Hepatocyte (in vitro differentiated cells): ENCODE data around the gene PCYT1A. TPM values are rescaled to one million over a fixed set of nuclear protein-coding genes. Genes with fewer than 3 reads are reported as not detected.

Source experiments
- DNase-seq: peaks from one replicate; pipeline ENCODE4 v3.0.0-alpha.2; 2016; ENCODE audit warnings: low spot score
- H2AFZ ChIP-seq: fragments of 200-600 bp; sonication (generic); 2 replicates; pipeline ENCODE4 v1.6.0; 2016; ENCODE audit warnings: antibody characterized with exemption, mild to moderate bottlenecking
- H3K27ac ChIP-seq: fragments of 200-600 bp; sonication (generic); 2 replicates; pipeline ENCODE4 v1.5.1; 2016; ENCODE audit warnings: mild to moderate bottlenecking
- H3K27me3 ChIP-seq: fragments of 200-600 bp; sonication (generic); 2 replicates; pipeline ENCODE4 v1.6.1; 2016
- H3K36me3 ChIP-seq: fragments of 200-600 bp; sonication (generic); replicated peaks from 2 replicates; pipeline ENCODE4 v1.5.1; 2016; ENCODE audit warnings: low read depth; ENCODE audit not compliant: insufficient read depth
- H3K4me1 ChIP-seq: fragments of 200-600 bp; sonication (generic); 2 replicates; pipeline ENCODE4 v1.5.1; 2016; ENCODE audit warnings: mild to moderate bottlenecking, moderate library complexity; ENCODE audit not compliant: insufficient read depth
- H3K4me2 ChIP-seq: fragments of 200-600 bp; sonication (generic); 2 replicates; pipeline ENCODE4 v1.6.0; 2016
- H3K4me3 ChIP-seq: fragments of 200-600 bp; sonication (generic); 2 replicates; pipeline ENCODE4 v1.5.1; 2016; ENCODE audit warnings: mild to moderate bottlenecking
- H3K79me2 ChIP-seq: fragments of 200-600 bp; sonication (generic); 2 replicates; pipeline ENCODE4 v1.6.0; 2017; ENCODE audit warnings: mild to moderate bottlenecking
- H3K9me2 ChIP-seq: fragments of 200-600 bp; sonication (generic); replicated peaks from 2 replicates; pipeline ENCODE4 v1.6.0; 2017; ENCODE audit warnings: mild to moderate bottlenecking; ENCODE audit not compliant: insufficient read depth
- H3K9me3 ChIP-seq: fragments of 200-600 bp; sonication (generic); 2 replicates; pipeline ENCODE4 v1.5.1; 2016; ENCODE audit warnings: low read depth, mild to moderate bottlenecking
- H4K20me1 ChIP-seq: fragments of 200-600 bp; sonication (generic); 2 replicates; pipeline ENCODE4 v1.6.0; 2016; ENCODE audit warnings: mild to moderate bottlenecking; ENCODE audit not compliant: insufficient read depth, poor library complexity, severe bottlenecking
- EZH2 ChIP-seq: fragments of 200-600 bp; sonication (generic); IDR thresholded peaks from 2 replicates; pipeline ENCODE4 v1.6.1; 2016; ENCODE audit warnings: antibody characterized with exemption, mild to moderate bottlenecking, borderline replicate concordance
- EZH2phosphoT487 ChIP-seq: fragments of 200-600 bp; sonication (generic); IDR thresholded peaks from one replicate; pipeline ENCODE4 v1.6.1; 2018; ENCODE audit warnings: antibody characterized with exemption, mild to moderate bottlenecking, low read depth, moderate library complexity; ENCODE audit not compliant: unreplicated experiment, severe bottlenecking
- WGBS: methylation state at CpG from one replicate; pipeline ENCODE4 v1.1.6; 2016; ENCODE audit warnings: low lambda C conversion rate; ENCODE audit errors: missing lambda C conversion rate; 5-methylcytosine and 5-hydroxymethylcytosine counted together
- polyA plus RNA-seq: library from polyadenylated mRNA; unstranded; fragments of >200 nt; fragmentation: Nextera tagmentation; extraction: Ambion mirVana; gene quantifications from 2 replicates; pipeline ENCODE4 v1.2.1, GENCODE V29; 2016
- total RNA-seq: library from RNA; depleted of rRNA; stranded (reverse); fragments of >200 nt; gene quantifications from 2 replicates; pipeline ENCODE4 v1.2.3, GENCODE V29; 2014
- TF ChIP-seq, protein P1 (sequence below): fragments of 200-600 bp; sonication (generic); IDR thresholded peaks from 2 replicates; pipeline ENCODE4 v1.5.1; 2016; ENCODE audit warnings: antibody characterized with exemption, mild to moderate bottlenecking; ENCODE audit not compliant: poor library complexity

PCYT1A gene
- total and polyA plus RNA-seq, 2 experiments from 2014 or later, result 23.8 to 69.7 TPM

DNA sequence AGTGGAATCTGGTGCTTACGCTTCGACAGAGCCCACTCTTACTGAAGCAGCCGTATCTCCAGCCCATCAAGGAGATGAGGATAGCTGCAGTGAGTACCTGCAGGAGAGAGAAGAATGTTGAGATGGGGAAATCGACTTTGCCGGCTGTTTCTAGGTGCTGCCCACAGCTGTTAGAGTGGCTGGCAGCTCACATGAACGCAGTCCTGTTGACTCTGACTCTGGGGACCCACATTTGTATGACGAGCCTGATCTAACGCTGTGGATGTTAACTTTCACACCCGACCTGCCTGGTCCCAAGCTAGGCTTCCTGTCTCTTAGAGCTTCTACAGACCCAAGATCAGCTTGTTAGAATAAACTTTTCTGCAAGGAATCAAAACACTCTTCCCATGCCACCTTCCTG lies 39.4 kb upstream of the PCYT1A start:
- Histone ChIP-seq H3K4me3 (no peak overlapping the region), H3K27ac (no peak overlapping the region), H2AFZ (no peak overlapping the region), H3K4me1 (no peaks in the 10 kb centered on the region), H3K4me2 (no peak overlapping the region), H3K9me3 (no peaks in the 10 kb centered on the region), H3K27me3 (no peaks in the 10 kb centered on the region), H4K20me1 (no peaks in the 10 kb centered on the region), H3K9me2 (no peaks in the 10 kb centered on the region), H3K36me3 (no peaks in the 10 kb centered on the region), H3K79me2 (no peaks in the 10 kb centered on the region)
- WGBS, result 90% methylated on average over 9 of the region's 9 CpGs
- TF ChIP-seq, protein P1, sequence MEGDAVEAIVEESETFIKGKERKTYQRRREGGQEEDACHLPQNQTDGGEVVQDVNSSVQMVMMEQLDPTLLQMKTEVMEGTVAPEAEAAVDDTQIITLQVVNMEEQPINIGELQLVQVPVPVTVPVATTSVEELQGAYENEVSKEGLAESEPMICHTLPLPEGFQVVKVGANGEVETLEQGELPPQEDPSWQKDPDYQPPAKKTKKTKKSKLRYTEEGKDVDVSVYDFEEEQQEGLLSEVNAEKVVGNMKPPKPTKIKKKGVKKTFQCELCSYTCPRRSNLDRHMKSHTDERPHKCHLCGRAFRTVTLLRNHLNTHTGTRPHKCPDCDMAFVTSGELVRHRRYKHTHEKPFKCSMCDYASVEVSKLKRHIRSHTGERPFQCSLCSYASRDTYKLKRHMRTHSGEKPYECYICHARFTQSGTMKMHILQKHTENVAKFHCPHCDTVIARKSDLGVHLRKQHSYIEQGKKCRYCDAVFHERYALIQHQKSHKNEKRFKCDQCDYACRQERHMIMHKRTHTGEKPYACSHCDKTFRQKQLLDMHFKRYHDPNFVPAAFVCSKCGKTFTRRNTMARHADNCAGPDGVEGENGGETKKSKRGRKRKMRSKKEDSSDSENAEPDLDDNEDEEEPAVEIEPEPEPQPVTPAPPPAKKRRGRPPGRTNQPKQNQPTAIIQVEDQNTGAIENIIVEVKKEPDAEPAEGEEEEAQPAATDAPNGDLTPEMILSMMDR, result no peak
- TF ChIP-seq EZH2phosphoT487 (no peak), EZH2 (no peak)
- DNase-seq, result no peak

DNA sequence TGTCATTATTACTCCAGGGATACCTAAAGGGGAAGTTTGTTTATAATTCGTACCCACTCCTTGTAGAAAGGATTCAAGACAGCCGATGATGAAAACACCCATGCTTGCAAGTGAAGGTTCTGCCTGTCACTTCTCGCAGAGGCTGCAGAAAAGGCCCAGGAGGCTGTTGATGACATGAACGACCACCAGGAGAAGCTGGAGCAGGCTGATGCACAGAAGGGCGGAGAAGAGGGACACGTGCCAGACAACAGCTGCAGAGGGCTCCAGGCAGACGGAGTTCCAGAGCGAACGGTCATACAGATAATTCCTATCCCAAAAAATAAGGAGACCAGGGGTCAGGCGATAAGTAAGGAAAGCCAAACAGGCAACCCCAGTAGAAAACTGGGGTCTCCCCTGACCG lies 36.2 kb upstream of the PCYT1A start:
- Histone ChIP-seq H3K4me2 (no peak overlapping the region), H2AFZ (no peak overlapping the region)

DNA sequence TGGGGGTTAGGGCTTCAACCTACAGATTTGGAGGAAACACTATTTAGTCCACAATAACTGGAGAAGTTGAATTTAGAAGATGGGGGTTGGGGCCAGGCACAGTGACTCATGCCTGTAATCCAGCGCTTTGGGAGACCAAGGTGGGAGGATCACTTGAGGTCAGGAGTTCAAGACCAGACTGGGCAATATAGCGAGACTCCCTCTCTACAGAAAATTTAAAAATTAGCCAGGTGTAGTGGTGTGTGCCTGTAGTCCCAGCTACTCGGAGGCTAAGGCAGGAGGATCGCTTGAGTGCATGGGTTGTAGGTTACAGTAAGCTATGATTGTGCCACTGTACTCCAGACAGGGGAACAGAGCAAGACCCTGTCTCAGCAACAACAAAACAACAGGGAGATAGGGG lies 35.5 kb upstream of the PCYT1A start:
- Histone ChIP-seq H3K27me3 (no peaks in the 10 kb centered on the region), H3K4me1 (no peaks in the 10 kb centered on the region), H3K27ac (no peak overlapping the region), H3K4me2 (no peak overlapping the region), H3K79me2 (no peaks in the 10 kb centered on the region), H3K4me3 (no peak overlapping the region), H3K9me2 (no peaks in the 10 kb centered on the region), H3K9me3 (no peaks in the 10 kb centered on the region), H3K36me3 (no peaks in the 10 kb centered on the region), H2AFZ (no peak overlapping the region), H4K20me1 (no peaks in the 10 kb centered on the region)
- 97% methylated on average over 4 of the region's 4 CpGs for WGBS
- DNase-seq, result no peak
- TF ChIP-seq EZH2, result no peak
- TF ChIP-seq EZH2phosphoT487, result no peak
- TF ChIP-seq, protein P1, result no peak

More for the DNA sequence above, 36.2 kb upstream of the PCYT1A start:
- Histone ChIP-seq H4K20me1 (no peaks in the 10 kb centered on the region), H3K79me2 (no peaks in the 10 kb centered on the region), H3K9me3 (no peaks in the 10 kb centered on the region), H3K27ac (no peak overlapping the region), H3K4me1 (no peaks in the 10 kb centered on the region), H3K27me3 (no peaks in the 10 kb centered on the region), H3K36me3 (no peaks in the 10 kb centered on the region), H3K9me2 (no peaks in the 10 kb centered on the region), H3K4me3 (no peak overlapping the region)
- WGBS, result 61% methylated on average over 11 of the region's 11 CpGs
- DNase-seq, result peak; percentile 34
- TF ChIP-seq EZH2phosphoT487, result no peak
- TF ChIP-seq, protein P1, result peak; percentile 15

DNA sequence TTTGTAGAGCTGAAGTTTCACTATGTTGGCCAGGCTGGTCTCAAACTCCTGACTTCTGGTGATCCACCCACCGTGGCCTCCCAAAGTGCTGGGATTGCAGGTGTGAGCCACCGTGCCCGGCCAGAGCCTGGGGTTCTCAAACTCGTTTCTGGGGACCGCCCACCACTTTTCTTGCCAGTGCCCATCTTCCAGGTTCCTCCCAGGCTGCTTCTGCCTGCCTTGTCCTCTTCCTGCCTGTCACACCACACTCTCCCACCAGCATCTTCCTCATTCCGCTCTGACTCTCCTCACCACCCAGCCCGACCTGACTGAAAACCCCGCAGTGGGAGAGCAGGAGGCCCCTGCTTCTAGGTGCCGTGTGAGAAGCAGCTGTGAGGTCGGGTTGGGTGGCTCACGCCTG lies 33.6 kb upstream of the PCYT1A start:
- Histone ChIP-seq H3K36me3 (no peaks in the 10 kb centered on the region), H3K4me3 (no peak overlapping the region), H3K27ac (no peak overlapping the region), H2AFZ (no peak overlapping the region), H3K27me3 (no peaks in the 10 kb centered on the region), H3K4me1 (no peaks in the 10 kb centered on the region), H3K9me3 (no peaks in the 10 kb centered on the region), H3K79me2 (peaks cover 5% of the 10 kb centered on the region), H3K4me2 (no peak overlapping the region), H3K9me2 (no peaks in the 10 kb centered on the region), H4K20me1 (no peaks in the 10 kb centered on the region)
- TF ChIP-seq EZH2phosphoT487 (no peak), EZH2 (no peak)
- TF ChIP-seq, protein P1, result no peak
- no peak for DNase-seq
- 92% methylated on average over 11 of the region's 11 CpGs for WGBS
